ENCODE data around the gene ATOH8.
A peak's percentile ranks its signal among the peaks of the same experiment; 100 is the strongest.

Gene ATOH8

GRCh38 chr2:85750587-85751575 lies 2.9 kb upstream of the ATOH8 start:
- no peak overlapping the region for H3K4me3 ChIP-seq (ENCODE audit: low read depth, low read length)
- H3K18ac ChIP-seq (ENCODE audit: low read length), result no peak overlapping the region
- no peak overlapping the region for H4K91ac ChIP-seq (ENCODE audit: low read depth, low read length)
- WGBS (ENCODE audit: extremely low coverage, insufficient coverage, insufficient read length), result no CpG with 5 or more reads among the region's 15 CpGs
- H3K79me1 ChIP-seq (ENCODE audit: low read length), result peaks cover 8% of the 10 kb centered on the region
- no peaks in the 10 kb centered on the region for H3K36me3 ChIP-seq (ENCODE audit: control insufficient read depth in 1 of 2, insufficient read depth in 2 of 2, low read length in 2 of 2)
- H3K27me3 ChIP-seq (ENCODE audit: insufficient read depth, low read length), result peaks cover 41% of the 10 kb centered on the region
- DNase-seq, result peak; percentile 51 to 78
- no peak overlapping the region for H3K4me2 ChIP-seq (ENCODE audit: low read length)
- no peak overlapping the region for H4K8ac ChIP-seq (ENCODE audit: low read depth, low read length)
- H3K27ac ChIP-seq (ENCODE audit: low read depth, low read length), result no peak overlapping the region
- H2AK5ac ChIP-seq (ENCODE audit: low read length), result no peak overlapping the region
- H2BK12ac ChIP-seq (ENCODE audit: low read length), result no peak overlapping the region
- H3K9ac ChIP-seq (ENCODE audit: low read length), result no peak overlapping the region
- H2BK5ac ChIP-seq (ENCODE audit: low read depth, low read length, poor library complexity), result no peak overlapping the region
- no peak overlapping the region for H2BK120ac ChIP-seq (ENCODE audit: insufficient read depth, low read length, poor library complexity)
- no peaks in the 10 kb centered on the region for H3K79me2 ChIP-seq (ENCODE audit: control insufficient read depth, insufficient read depth, low read length, poor library complexity)
- H2AFZ ChIP-seq (ENCODE audit: insufficient read depth, low read length, poor library complexity), result no peak overlapping the region
- H3K9me3 ChIP-seq (ENCODE audit: insufficient read depth, low read depth, low read length), result peaks cover 5% of the 10 kb centered on the region
- no peak overlapping the region for H4K12ac ChIP-seq (ENCODE audit: low read depth, low read length)
- peaks cover 4 to 13% of the 10 kb centered on the region in 2 experiments for H3K4me1 ChIP-seq (ENCODE audit: control insufficient read depth in 1 of 2, insufficient read depth in 2 of 2, low read length in 2 of 2)
- H3K14ac ChIP-seq (ENCODE audit: low read length), result no peak overlapping the region
- no peak overlapping the region for H3K4ac ChIP-seq (ENCODE audit: low read depth, low read length)
- H3K23ac ChIP-seq (ENCODE audit: low read length), result no peak overlapping the region

- H3K79me1 ChIP-seq (ENCODE audit: low read length), result peaks cover 8% of the 10 kb centered on the region
- H3K4me1 ChIP-seq (ENCODE audit: control insufficient read depth in 1 of 2, insufficient read depth in 2 of 2, low read length in 2 of 2), result peaks cover 4 to 13% of the 10 kb centered on the region in 2 experiments
- H2BK5ac ChIP-seq (ENCODE audit: low read depth, low read length, poor library complexity), result no peak overlapping the region
- no peak overlapping the region for H3K9ac ChIP-seq (ENCODE audit: low read length)
- H2AFZ ChIP-seq (ENCODE audit: insufficient read depth, low read length, poor library complexity), result no peak overlapping the region
- H3K4me2 ChIP-seq (ENCODE audit: low read length), result no peak overlapping the region
- peaks cover 41% of the 10 kb centered on the region for H3K27me3 ChIP-seq (ENCODE audit: insufficient read depth, low read length)
- H3K18ac ChIP-seq (ENCODE audit: low read length), result no peak overlapping the region
- no peak overlapping the region for H3K23ac ChIP-seq (ENCODE audit: low read length)
- H3K36me3 ChIP-seq (ENCODE audit: control insufficient read depth in 1 of 2, insufficient read depth in 2 of 2, low read length in 2 of 2), result no peaks in the 10 kb centered on the region
- H4K12ac ChIP-seq (ENCODE audit: low read depth, low read length), result no peak overlapping the region
- WGBS (ENCODE audit: extremely low coverage, insufficient coverage, insufficient read length), result no CpG with 5 or more reads among the region's 11 CpGs
- H3K27ac ChIP-seq (ENCODE audit: low read depth, low read length), result no peak overlapping the region
- no peak overlapping the region for H2BK120ac ChIP-seq (ENCODE audit: insufficient read depth, low read length, poor library complexity)
- H3K14ac ChIP-seq (ENCODE audit: low read length), result no peak overlapping the region
- no peak overlapping the region for H4K91ac ChIP-seq (ENCODE audit: low read depth, low read length)
- no peak overlapping the region for H3K4me3 ChIP-seq (ENCODE audit: low read depth, low read length)
- H2AK5ac ChIP-seq (ENCODE audit: low read length), result no peak overlapping the region
- DNase-seq, result no peak
- H3K4ac ChIP-seq (ENCODE audit: low read depth, low read length), result no peak overlapping the region
- no peaks in the 10 kb centered on the region for H3K79me2 ChIP-seq (ENCODE audit: control insufficient read depth, insufficient read depth, low read length, poor library complexity)
- peaks cover 5% of the 10 kb centered on the region for H3K9me3 ChIP-seq (ENCODE audit: insufficient read depth, low read depth, low read length)
- H4K8ac ChIP-seq (ENCODE audit: low read depth, low read length), result no peak overlapping the region
- H2BK12ac ChIP-seq (ENCODE audit: low read length), result no peak overlapping the region
Measured at GRCh38 chr2:85751627-85752026, 2.2 kb upstream of the ATOH8 start.

- no CpG with 5 or more reads among the region's 29 CpGs for WGBS (ENCODE audit: extremely low coverage, insufficient coverage, insufficient read length)
- H3K27me3 ChIP-seq (ENCODE audit: insufficient read depth, low read length), result peaks cover 41% of the 10 kb centered on the region
Measured at GRCh38 chr2:85753035-85753524, 711 bp upstream of the ATOH8 start.

GRCh38 chr2:85754313-85755095 lies 713 bp downstream of the ATOH8 start:
- no peak overlapping the region for H3K23ac ChIP-seq (ENCODE audit: low read length)
- no peaks in the 10 kb centered on the region for H3K79me2 ChIP-seq (ENCODE audit: control insufficient read depth, insufficient read depth, low read length, poor library complexity)
- H3K4me1 ChIP-seq (ENCODE audit: control insufficient read depth in 1 of 2, insufficient read depth in 2 of 2, low read length in 2 of 2), result peaks cover 4 to 17% of the 10 kb centered on the region in 2 experiments
- no CpG with 5 or more reads among the region's 93 CpGs for whole genome bisulfite sequencing (ENCODE audit: extremely low coverage, insufficient coverage, insufficient read length)
- H3K27me3 ChIP-seq (ENCODE audit: insufficient read depth, low read length), result peaks cover 41% of the 10 kb centered on the region
- H2AK5ac ChIP-seq (ENCODE audit: low read length), result no peak overlapping the region
- peak overlapping the region; percentile 72 for H3K4me3 ChIP-seq (ENCODE audit: low read depth, low read length)
- H3K4ac ChIP-seq (ENCODE audit: low read depth, low read length), result no peak overlapping the region
- peak overlapping the region; percentile 19 for H4K8ac ChIP-seq (ENCODE audit: low read depth, low read length)
- no peaks in the 10 kb centered on the region for H3K36me3 ChIP-seq (ENCODE audit: control insufficient read depth in 1 of 2, insufficient read depth in 2 of 2, low read length in 2 of 2)
- H3K4me2 ChIP-seq (ENCODE audit: low read length), result peak overlapping the region; percentile 94
- no peak overlapping the region for H3K14ac ChIP-seq (ENCODE audit: low read length)
- H2BK12ac ChIP-seq (ENCODE audit: low read length), result no peak overlapping the region
- H4K91ac ChIP-seq (ENCODE audit: low read depth, low read length), result peak overlapping the region; percentile 59
- peak overlapping the region; percentile 26 for H3K18ac ChIP-seq (ENCODE audit: low read length)
- DNase-seq, result peak; percentile 49 to 77
- no peak overlapping the region for H3K27ac ChIP-seq (ENCODE audit: low read depth, low read length)
- peaks cover 8% of the 10 kb centered on the region for H3K79me1 ChIP-seq (ENCODE audit: low read length)
- H3K9ac ChIP-seq (ENCODE audit: low read length), result peak overlapping the region; percentile 48
- H2AFZ ChIP-seq (ENCODE audit: insufficient read depth, low read length, poor library complexity), result no peak overlapping the region
- H2BK120ac ChIP-seq (ENCODE audit: insufficient read depth, low read length, poor library complexity), result no peak overlapping the region
- H3K9me3 ChIP-seq (ENCODE audit: insufficient read depth, low read depth, low read length), result peaks cover 5% of the 10 kb centered on the region
- H2BK5ac ChIP-seq (ENCODE audit: low read depth, low read length, poor library complexity), result no peak overlapping the region
- H4K12ac ChIP-seq (ENCODE audit: low read depth, low read length), result peak overlapping the region; percentile 22

More at GRCh38 chr2:85753035-85753524, 711 bp upstream of the ATOH8 start:
- Histone ChIP-seq H3K79me2 (ENCODE audit: control insufficient read depth, insufficient read depth, low read length, poor library complexity) (no peaks in the 10 kb centered on the region), H2BK12ac (ENCODE audit: low read length) (no peak overlapping the region), H3K9me3 (ENCODE audit: insufficient read depth, low read depth, low read length) (peaks cover 5% of the 10 kb centered on the region), H3K4me3 (ENCODE audit: low read depth, low read length) (peak overlapping the region; percentile 72), H3K36me3 (ENCODE audit: control insufficient read depth in 1 of 2, insufficient read depth in 2 of 2, low read length in 2 of 2) (no peaks in the 10 kb centered on the region), H4K91ac (ENCODE audit: low read depth, low read length) (peak overlapping the region; percentile 0), H3K9ac (ENCODE audit: low read length) (no peak overlapping the region), H2BK120ac (ENCODE audit: insufficient read depth, low read length, poor library complexity) (peak overlapping the region; percentile 14), H2AK5ac (ENCODE audit: low read length) (no peak overlapping the region), H2AFZ (ENCODE audit: insufficient read depth, low read length, poor library complexity) (peak overlapping the region; percentile 42), H3K18ac (ENCODE audit: low read length) (no peak overlapping the region), H3K23ac (ENCODE audit: low read length) (no peak overlapping the region), H3K4ac (ENCODE audit: low read depth, low read length) (no peak overlapping the region), H3K79me1 (ENCODE audit: low read length) (peaks cover 8% of the 10 kb centered on the region), H3K27ac (ENCODE audit: low read depth, low read length) (no peak overlapping the region), H4K12ac (ENCODE audit: low read depth, low read length) (no peak overlapping the region), H3K4me2 (ENCODE audit: low read length) (peak overlapping the region; percentile 94), H2BK5ac (ENCODE audit: low read depth, low read length, poor library complexity) (no peak overlapping the region), H3K4me1 (ENCODE audit: control insufficient read depth in 1 of 2, insufficient read depth in 2 of 2, low read length in 2 of 2) (peaks cover 4 to 13% of the 10 kb centered on the region in 2 experiments), H4K8ac (ENCODE audit: low read depth, low read length) (no peak overlapping the region), H3K14ac (ENCODE audit: low read length) (no peak overlapping the region)
- DNase-seq, result peak; percentile 34 to 54
